HL-60 (cell line): Measurements from ENCODE around the gene HNRNPUL1.

Experiments
- DNase-seq, 2 experiments: peaks; one replicate each; pipeline ENCODE4 v3.0.0-alpha.2; 2010 to 2020; ENCODE audit warnings: low read depth in 1 of 2, low spot score in 1 of 2
- H3K27ac ChIP-seq: fragments of 250-450 bp; sonication (Bioruptor Pico); replicated peaks from 2 replicates; pipeline ENCODE4 v1.5.1; 2020; ENCODE audit warnings: mild to moderate bottlenecking, moderate library complexity
- H3K27me3 ChIP-seq: fragments of 250-450 bp; sonication (Bioruptor Pico); 2 replicates; pipeline ENCODE4 v1.5.1; 2021; ENCODE audit warnings: mild to moderate bottlenecking, moderate library complexity; ENCODE audit not compliant: insufficient read depth, poor library complexity, severe bottlenecking
- H3K4me3 ChIP-seq: replicated peaks from 2 replicates; pipeline ENCODE4 v1.5.1; 2011; ENCODE audit warnings: mild to moderate bottlenecking, control low read depth, low read length; ENCODE audit not compliant: insufficient read depth
- GABPA ChIP-seq: IDR thresholded peaks from 2 replicates; pipeline ENCODE4 v1.6.1; 2012; ENCODE audit warnings: low read depth
- POLR2AphosphoS5 ChIP-seq: IDR thresholded peaks from 2 replicates; pipeline ENCODE4 v1.6.1; 2012; ENCODE audit warnings: low read depth
- REST ChIP-seq: IDR thresholded peaks from 2 replicates; pipeline ENCODE4 v1.6.1; 2012; ENCODE audit warnings: low read depth; ENCODE audit not compliant: insufficient replicate concordance
- SPI1 ChIP-seq: IDR thresholded peaks from 2 replicates; pipeline ENCODE4 v1.6.1; 2012; ENCODE audit warnings: low read depth, mild to moderate bottlenecking, borderline replicate concordance
- TF ChIP-seq, protein P1 (sequence below): IDR thresholded peaks from one replicate; pipeline ENCODE4 v1.5.1; 2011; ENCODE audit warnings: low read length, control low read depth, inconsistent platforms; ENCODE audit not compliant: insufficient read depth

HNRNPUL1 gene

DNA sequence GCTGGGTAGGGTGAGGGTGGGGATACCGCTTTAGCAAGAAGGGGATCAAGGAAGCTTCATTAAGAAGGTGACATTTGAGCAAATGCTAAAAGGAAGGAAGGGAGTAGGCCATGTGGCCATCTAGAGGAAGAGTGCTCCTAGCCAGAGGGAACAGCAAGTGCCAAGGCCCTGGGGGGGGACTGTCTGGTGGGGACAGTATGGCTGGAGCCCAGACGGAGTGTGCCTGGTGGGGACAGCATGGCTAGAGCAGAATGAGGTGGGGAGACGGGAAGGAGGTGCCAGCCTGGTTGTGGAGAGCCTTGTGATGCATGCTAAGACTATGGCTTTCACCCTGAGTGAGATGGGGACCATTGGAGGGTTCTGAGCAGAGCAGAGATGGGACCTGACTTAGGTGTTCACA, 91.6 kb downstream of the HNRNPUL1 start:
- TF ChIP-seq SPI1 (no peak), POLR2AphosphoS5 (no peak; the same call in 1 of the 2 replicates), GABPA (no peak), REST (no peak)
- TF ChIP-seq, protein P1, sequence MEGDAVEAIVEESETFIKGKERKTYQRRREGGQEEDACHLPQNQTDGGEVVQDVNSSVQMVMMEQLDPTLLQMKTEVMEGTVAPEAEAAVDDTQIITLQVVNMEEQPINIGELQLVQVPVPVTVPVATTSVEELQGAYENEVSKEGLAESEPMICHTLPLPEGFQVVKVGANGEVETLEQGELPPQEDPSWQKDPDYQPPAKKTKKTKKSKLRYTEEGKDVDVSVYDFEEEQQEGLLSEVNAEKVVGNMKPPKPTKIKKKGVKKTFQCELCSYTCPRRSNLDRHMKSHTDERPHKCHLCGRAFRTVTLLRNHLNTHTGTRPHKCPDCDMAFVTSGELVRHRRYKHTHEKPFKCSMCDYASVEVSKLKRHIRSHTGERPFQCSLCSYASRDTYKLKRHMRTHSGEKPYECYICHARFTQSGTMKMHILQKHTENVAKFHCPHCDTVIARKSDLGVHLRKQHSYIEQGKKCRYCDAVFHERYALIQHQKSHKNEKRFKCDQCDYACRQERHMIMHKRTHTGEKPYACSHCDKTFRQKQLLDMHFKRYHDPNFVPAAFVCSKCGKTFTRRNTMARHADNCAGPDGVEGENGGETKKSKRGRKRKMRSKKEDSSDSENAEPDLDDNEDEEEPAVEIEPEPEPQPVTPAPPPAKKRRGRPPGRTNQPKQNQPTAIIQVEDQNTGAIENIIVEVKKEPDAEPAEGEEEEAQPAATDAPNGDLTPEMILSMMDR: no peak
- no peak overlapping the region for H3K27ac ChIP-seq
- no peak for DNase-seq
- no peaks in the 10 kb centered on the region for H3K27me3 ChIP-seq
- no peak overlapping the region for H3K4me3 ChIP-seq

GRCh38 chr19:41356984-41357739, 93.0 kb downstream of the HNRNPUL1 start:
- no peak overlapping the region for H3K27ac ChIP-seq
- H3K4me3 ChIP-seq: no peak overlapping the region

More at GRCh38 chr19:41356984-41357739, 93.0 kb downstream of the HNRNPUL1 start:
- TF ChIP-seq SPI1: peak; percentile 65; the same call in 1 of the 2 replicates
- TF ChIP-seq REST: no peak
- peak in 1 of 2 experiments; percentile 72 for DNase-seq
- H3K27me3 ChIP-seq: no peaks in the 10 kb centered on the region
